HUDEP-2 (cell line): ENCODE data around the gene SLC44A5.
A peak's percentile ranks its signal among the peaks of the same experiment; 100 is the strongest.
"Not testable (repeated sequence)": the region's sequence is repeated elsewhere in the genome, so short reads cannot be mapped to it uniquely, and the experiment has no call there.

Experiments used
- DNase-seq, 76 experiments: peaks; one replicate each; lab custom pipeline; 2025; ENCODE audit not compliant: unreplicated experiment in 76 of 76; lab: John Stamatoyannopoulos, UW

Gene SLC44A5

DNA sequence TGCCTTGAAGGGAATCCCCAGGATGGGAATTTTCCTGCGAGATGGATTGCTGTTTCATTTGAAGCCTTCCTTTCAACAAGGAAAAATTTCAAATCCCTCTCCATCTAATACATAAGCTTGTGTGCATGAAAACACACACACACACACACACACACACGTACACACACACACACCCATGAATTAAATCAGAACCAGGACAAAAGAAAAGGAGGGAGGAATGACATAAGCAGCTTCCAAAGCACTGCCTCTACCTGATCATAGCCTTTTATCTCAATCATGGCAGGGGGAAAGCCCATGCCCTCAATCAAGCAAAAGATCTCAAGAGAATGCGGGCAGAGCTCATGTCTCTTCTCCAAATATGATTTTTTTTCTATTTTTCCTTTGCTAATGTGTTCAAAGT lies 139.7 kb downstream of the SLC44A5 start:
- no peak for DNase-seq

DNA sequence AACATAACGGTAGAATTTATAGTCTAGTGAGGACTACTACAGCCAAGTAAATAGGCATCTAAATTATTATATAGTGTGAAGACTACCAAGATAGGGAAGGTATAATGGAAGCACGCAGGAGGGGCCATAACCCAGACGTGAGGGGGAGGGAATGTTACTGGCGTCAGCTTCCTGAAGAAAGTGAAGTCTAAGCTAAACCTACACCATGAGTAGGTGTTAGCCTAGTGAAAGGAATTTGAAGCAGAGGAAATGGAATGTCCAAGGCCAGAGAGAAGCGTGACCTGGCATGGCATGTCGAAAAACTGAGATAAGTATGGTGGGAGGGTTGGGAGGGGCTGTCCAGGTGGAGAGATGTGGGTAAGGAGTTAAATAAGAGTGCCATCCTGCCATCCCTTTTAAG lies 140.5 kb downstream of the SLC44A5 start:
- no peak for DNase-seq

GRCh38 chr1:75469586-75470173 lies 141.2 kb downstream of the SLC44A5 start:
- no peak for DNase-seq

GRCh38 chr1:75461808-75462325 lies 149.0 kb downstream of the SLC44A5 start:
- DNase-seq, result no peak

DNA sequence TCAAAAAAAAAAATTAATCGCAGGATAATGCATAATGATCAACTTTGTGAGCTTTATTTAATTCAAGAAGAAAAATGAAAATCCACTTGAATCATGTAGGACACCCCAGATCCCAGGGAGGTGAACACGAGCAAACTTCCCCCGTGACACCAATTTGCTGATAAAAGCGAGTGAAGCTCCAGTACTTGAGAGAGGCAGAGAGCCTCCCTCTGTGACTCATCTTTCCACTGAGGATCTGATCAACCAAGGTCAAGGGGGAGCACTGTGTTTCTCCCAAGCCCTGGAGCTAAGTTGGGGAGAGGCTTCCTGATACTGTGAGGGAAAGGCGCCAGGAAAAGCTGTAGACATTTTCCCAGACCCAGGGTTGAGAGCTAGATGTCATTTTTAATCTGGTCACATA lies 160.9 kb downstream of the SLC44A5 start:
- DNase-seq, result no peak

DNA sequence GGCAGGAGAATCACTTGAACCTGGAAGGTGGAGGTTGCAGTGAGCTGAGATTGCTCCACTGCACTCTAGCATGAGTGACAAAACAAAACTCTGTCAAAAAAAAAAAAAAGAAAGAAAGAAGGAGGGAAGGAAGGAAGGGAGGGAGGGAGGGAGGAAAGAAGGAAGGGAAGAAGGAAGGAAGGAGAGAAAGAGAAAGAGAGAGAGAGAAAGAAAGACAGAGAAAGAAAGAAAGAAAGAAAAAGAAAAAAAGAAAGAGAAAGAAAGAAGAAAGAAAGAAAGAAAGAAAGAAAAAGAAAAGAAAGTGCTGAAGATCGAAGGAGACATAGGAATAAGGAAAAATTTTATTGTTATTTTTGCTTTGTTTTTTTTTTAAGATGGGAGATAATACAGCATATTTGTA lies 166.7 kb downstream of the SLC44A5 start:
- DNase-seq, result no peak

GRCh38 chr1:75440274-75440673 lies 170.6 kb downstream of the SLC44A5 start:
- no peak for DNase-seq

DNA sequence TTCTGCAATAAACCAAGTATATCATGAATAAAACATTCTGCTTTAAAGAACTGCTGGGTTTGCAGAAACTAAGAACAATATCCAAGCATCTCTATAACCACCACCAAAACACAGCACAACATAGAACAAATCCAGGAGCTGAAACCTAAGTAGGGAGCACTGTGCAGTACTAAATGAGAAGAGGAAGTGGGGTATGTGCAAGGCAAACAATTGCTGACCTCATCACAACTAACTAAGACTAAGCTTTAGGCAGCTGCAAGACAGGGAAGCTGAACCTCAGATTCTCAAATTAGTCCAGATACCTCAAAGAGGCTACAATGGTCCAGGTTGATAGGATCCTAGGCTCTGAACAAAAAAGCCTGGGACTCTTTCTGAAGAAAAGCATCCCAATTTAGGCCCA lies 172.6 kb downstream of the SLC44A5 start:
- no peak for DNase-seq

- DNase-seq, result no peak
These were observed 179.1 kb downstream of the SLC44A5 start for GRCh38 chr1:75431843-75432242.

DNA sequence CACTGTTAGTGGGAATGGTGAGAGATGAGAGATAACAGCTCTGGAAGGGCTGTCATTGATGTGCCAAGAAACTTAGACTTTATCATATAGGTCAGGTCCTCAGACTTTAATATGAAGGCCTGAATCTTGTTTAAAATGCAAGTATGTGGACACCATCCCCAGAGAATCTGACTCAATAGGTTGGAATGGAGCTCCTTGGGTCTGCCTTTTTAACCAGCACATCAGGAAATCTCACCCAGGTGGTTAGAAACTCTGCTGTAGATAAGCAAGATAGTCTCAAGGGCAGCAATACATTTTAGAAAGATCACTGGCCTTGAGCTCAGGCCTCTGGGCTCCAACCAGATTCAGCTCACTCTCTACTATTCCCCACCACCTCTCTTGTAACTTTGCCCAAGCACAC lies 180.4 kb downstream of the SLC44A5 start:
- no peak for DNase-seq

DNA sequence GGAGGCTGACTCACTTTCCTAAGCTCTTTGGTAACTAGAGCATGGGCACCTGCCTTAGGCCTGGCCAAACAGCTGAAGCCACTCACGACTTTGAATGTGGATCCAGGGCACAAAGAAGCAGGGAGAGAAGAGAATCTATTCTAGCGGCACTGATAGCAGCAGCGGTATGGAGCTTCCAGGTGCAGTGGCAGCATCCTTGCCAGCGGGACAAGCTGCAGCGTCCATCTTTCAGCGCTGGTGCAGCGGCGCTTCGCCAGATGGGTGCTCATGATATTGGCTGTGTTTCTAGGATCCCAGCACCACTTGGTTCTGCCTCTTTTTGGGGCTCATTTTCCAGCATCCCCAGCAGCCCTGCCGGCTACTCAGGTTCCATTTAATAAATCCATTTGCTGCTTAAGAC lies 184.2 kb downstream of the SLC44A5 start:
- DNase-seq, result no peak

GRCh38 chr1:75425001-75425650 lies 185.8 kb downstream of the SLC44A5 start:
- DNase-seq, result no peak

DNA sequence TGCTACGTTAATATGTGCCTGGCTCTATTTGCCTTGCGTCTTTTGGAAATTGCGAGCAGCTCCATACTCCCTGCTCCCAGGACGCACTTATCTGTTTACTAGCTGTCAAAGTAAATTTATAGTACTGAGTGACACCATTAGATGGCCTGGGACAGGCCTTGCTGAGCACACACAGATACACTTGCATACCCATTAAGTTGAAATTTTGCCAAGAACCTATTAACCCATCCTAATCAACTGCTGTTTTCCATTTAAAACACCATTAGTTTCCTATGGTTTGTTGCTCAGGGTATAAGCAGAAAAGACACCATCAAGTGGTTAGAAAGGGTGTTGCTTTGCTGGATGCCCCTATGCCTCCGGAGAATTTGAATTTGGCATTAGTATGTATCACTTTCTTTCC lies 187.3 kb downstream of the SLC44A5 start:
- no peak for DNase-seq

DNA sequence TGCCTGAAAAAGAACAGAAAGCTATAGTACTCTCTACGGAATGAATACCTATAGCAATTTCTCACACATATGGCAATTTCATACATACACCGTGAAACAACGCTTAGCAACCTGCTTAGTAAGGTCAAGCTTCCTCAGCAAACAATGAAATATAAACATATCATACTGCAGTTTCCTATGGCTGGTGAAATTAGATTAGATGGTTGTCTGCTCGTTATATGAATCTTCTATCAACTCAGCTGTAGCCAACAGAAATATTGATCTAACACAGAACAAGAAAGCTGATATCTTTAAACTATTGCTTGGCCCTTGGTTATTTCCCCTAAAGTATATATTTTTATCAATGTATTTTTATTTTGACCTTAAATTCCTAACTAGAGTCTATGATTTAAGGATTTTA lies 187.8 kb downstream of the SLC44A5 start:
- DNase-seq, result no peak

DNA sequence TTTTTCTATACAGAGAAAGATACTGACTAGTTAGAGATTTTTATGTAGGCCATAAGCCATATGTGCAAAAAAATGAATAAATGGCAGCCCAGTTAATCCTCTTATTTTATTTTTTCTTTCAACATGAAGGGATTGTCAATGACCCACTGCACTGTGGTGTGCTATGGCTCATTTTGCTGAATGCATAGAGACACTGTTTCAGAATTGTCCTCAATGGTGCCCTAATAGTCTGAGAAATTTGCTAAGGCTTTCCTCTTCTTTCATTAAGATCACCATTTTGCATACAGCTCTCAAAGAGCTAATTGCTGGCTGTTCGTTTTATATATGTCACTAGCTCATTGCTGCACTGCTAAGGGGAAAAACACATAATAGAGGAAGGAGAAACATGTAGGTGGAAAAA lies 189.5 kb downstream of the SLC44A5 start:
- no peak for DNase-seq

GRCh38 chr1:75415187-75415586 lies 195.7 kb downstream of the SLC44A5 start:
- no peak for DNase-seq

DNA sequence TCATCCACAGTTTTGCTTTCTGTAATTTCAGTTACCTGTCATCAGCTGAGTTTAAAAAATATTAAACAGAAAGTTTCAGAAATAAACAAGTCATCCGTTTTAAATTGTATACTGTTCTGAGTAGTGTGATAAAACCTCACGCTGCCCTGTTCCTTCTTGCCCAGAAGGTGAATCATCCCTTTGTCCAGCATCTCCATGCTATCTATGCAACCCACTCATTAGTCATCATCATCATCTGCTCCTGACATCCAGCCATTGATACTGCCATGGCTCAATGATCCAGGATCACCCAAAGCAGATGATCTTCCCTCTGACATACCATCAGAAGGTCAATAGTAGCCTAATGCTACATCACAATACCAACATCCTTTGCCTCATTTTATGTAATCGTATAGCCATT lies 198.3 kb downstream of the SLC44A5 start:
- DNase-seq, result peak in 1 of 76 experiments; percentile 3

- DNase-seq, result not testable (repeated sequence)
These were observed 206.2 kb downstream of the SLC44A5 start for GRCh38 chr1:75404681-75405080.

DNA sequence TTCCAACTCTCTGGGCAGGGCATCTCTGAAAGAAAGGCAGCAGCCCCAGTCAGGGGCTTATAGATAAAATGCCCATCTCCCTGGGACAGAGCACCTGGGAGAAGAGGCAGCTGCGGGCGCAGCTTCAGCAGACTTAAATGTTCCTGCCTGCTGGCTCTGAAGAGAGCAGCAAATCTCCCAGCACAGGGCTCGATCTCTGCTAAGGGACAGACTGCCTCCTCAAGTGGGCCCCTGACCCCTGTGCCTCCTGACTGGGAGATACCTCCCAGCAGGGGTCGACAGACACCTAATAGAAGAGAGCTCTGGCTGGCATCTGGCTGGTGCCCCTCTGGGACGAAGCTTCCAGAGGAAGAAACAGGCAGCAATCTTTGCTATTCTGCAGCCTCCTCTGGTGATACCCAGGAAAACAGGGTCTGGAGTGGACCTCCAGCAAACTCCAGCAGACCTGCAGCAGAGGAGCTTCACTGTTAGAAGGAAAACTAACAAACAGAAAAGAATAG lies 207.7 kb downstream of the SLC44A5 start:
- peak in 1 of 76 experiments; percentile 2 for DNase-seq

DNA sequence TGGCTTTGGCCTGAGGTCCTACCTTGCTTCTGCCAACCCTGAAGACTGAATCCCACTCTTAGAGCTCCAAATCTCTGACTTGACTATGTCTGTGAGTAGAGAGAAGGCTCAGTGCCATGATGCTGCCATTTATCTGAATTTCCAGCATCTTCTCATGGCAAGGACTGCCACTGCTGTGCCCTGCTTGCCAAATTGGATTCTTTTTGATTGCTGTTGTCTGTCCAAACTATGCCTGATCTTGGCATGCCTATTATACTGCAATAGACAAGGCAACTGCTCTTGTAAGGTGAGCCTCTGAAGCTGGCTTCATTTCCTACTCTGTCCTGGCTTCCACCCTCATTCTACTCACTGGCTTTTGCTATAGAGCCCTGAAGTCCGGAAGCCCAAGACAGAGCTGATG lies 210.2 kb downstream of the SLC44A5 start:
- DNase-seq, result no peak

GRCh38 chr1:75396745-75397144 lies 214.2 kb downstream of the SLC44A5 start:
- DNase-seq, result no peak

DNA sequence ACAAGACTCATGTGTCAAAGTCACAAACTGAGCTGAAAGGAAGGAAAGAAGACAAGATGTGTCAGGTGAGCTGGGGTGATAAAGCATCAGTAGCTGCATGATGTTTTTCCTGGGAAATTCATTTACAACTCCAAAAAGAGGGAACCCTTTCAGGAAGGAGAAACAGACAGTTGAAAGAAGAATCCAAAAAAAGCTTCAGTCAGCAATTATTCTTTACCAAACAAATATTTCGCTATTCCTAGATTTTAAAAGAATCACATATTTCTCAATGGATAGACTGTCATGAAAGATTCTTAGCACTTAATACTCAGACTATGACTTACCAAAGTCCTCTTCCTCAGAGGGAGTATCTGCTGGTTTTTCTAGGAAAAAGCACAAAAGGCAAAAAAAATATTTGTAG lies 214.7 kb downstream of the SLC44A5 start:
- no peak for DNase-seq
